ENCODE measurements around the gene AGBL4. TPM values are rescaled to one million over a fixed set of nuclear protein-coding genes. Genes with fewer than 3 reads are reported as not detected.
"Not testable (repeated sequence)": the region's sequence is repeated elsewhere in the genome, so short reads cannot be mapped to it uniquely, and the experiment has no call there.

The AGBL4 gene
- total and polyA plus RNA-seq, 2 of the 4 experiments (the other 2 are of a cell fraction) = not detected

DNA sequence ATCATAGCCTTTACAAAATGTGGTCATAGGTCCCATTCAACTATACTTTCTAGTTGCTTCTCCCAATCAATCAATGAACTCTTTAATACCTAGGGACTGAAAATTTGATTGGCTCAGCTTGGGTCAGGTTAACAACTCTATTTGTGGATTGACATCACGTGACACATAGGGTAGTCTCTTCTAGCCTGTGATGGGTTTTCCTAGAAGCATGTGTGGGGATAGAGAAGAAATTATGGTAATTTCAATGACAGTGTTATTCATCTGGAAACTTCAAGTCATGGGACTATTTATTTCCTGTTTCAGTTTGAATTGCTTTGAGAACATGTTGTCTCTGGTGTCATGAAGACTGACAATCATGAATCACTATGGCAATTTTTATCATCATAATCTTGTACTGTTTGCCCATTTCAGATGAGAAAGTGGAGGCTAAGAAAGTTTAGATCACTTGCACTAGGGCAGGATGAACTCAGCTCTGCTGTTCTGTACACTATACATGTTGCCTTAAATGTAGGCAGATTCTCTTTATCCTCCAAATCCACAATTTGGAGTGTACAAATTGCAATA lies 717.2 kb downstream of the AGBL4 start:
- no peaks in the 10 kb centered on the region for H3K27me3 ChIP-seq (ENCODE audit: control insufficient read depth, insufficient read depth, low read length)
- no peak overlapping the region for H4K8ac ChIP-seq (ENCODE audit: low read depth in 2 of 2, low read length in 2 of 2)
- no peak overlapping the region for H3K4ac ChIP-seq (ENCODE audit: low read depth, low read length)
- H4K20me1 ChIP-seq (ENCODE audit: insufficient read depth, low read length) = no peaks in the 10 kb centered on the region
- CTCF ChIA-PET = no interaction called here
- no peak overlapping the region for H2AK9ac ChIP-seq (replicated peaks; ENCODE audit: low read depth, low read length, poor library complexity)
- 0 out of 2 replicates have a peak, but pooled peaks cover under 1% of the 10 kb centered on the region for H3K9me3 ChIP-seq (ENCODE audit: control insufficient read depth, insufficient read depth, low read length)
- H2BK120ac ChIP-seq (ENCODE audit: low read depth, low read length) = no peak overlapping the region
- H3K27ac ChIP-seq (ENCODE audit: insufficient read depth, low read length) = no peak overlapping the region
- no peak overlapping the region for H3K23ac ChIP-seq (ENCODE audit: low read depth, low read length)
- in situ Hi-C loops (cut with MboI; ENCODE audit: low sequenced_read_pairs) = no loop called here
- H4K91ac ChIP-seq (ENCODE audit: insufficient read depth, low read depth, low read length) = no peak overlapping the region
- TF ChIP-seq FOS (IDR thresholded peaks at IDR 0.05; ENCODE audit: low read depth, low read length) = no peak
- no peak for TF ChIP-seq ELK1 (IDR thresholded peaks at IDR 0.05; ENCODE audit: borderline replicate concordance, low read depth, low read length)
- TF ChIP-seq RCOR1 (IDR thresholded peaks at IDR 0.05; ENCODE audit: insufficient replicate concordance, low read length) = no peak
- no peaks in the 10 kb centered on the region for H3K36me3 ChIP-seq (ENCODE audit: control insufficient read depth, insufficient read depth, low read length)
- no peak for ATAC-seq (ENCODE audit: low read depth)
- no peak overlapping the region for H3K56ac ChIP-seq (ENCODE audit: extremely low read depth, insufficient read depth, low read length)
- H3K9me1 ChIP-seq (ENCODE audit: insufficient read depth, low read length) = no peaks in the 10 kb centered on the region
- H3K18ac ChIP-seq (ENCODE audit: low read depth, low read length) = no peak overlapping the region
- WGBS, 2 experiments (ENCODE audit: extremely low coverage in 2 of 2, insufficient read length in 1 of 2) = no CpG with 5 or more reads among the region's 1 CpG
- H3K4me3 ChIP-seq (ENCODE audit: insufficient read depth, low read depth, low read length) = no peak overlapping the region
- H2AFZ ChIP-seq (replicated peaks; ENCODE audit: low read length, poor library complexity) = no peak overlapping the region
- POLR2A ChIA-PET (ENCODE audit: unreplicated experiment) = no interaction called here
- no peak overlapping the region for H3K9ac ChIP-seq (ENCODE audit: low read depth, low read length)
- no peak overlapping the region for H3K4me2 ChIP-seq (ENCODE audit: low read depth, low read length)
- H2BK5ac ChIP-seq (ENCODE audit: low read depth, low read length, poor library complexity, severe bottlenecking) = no peak overlapping the region
- no peaks in the 10 kb centered on the region for H3K4me1 ChIP-seq (ENCODE audit: control insufficient read depth, insufficient read depth, low read length)
- no peak overlapping the region for H2BK15ac ChIP-seq (ENCODE audit: low read depth, low read length)
- no TSS peak for BruUV-seq (replicated peaks)
- no peak for DNase-seq
- no peak overlapping the region for H2BK20ac ChIP-seq (ENCODE audit: low read depth, low read length)
- dilution Hi-C loops (cut with HindIII; ENCODE audit: low sequenced_read_pairs, unreplicated experiment) = no loop called here
- no peak overlapping the region for H3K14ac ChIP-seq (replicated peaks; ENCODE audit: low read depth, low read length)
- intact Hi-C loops (cut with micrococcal nuclease) = no loop called here
- no peak overlapping the region for H2AK5ac ChIP-seq (ENCODE audit: low read depth, low read length)
- no peaks in the 10 kb centered on the region for H3K79me1 ChIP-seq (ENCODE audit: low read depth in 1 of 2, low read length in 2 of 2)
- no peak overlapping the region for H4K5ac ChIP-seq (ENCODE audit: low read depth, low read length)

GRCh38 chr1:49302400-49302799 lies 721.4 kb downstream of the AGBL4 start:
- in situ Hi-C loops (cut with MboI; ENCODE audit: low sequenced_read_pairs); H3K79me1 ChIP-seq (ENCODE audit: low read depth in 1 of 2, low read length in 2 of 2); H2BK20ac ChIP-seq (ENCODE audit: low read depth, low read length); H2BK5ac ChIP-seq (ENCODE audit: low read depth, low read length, poor library complexity, severe bottlenecking); ATAC-seq (ENCODE audit: low read depth); DNase-seq; H3K9me3 ChIP-seq (ENCODE audit: control insufficient read depth, insufficient read depth, low read length); H4K91ac ChIP-seq (ENCODE audit: insufficient read depth, low read depth, low read length); H3K18ac ChIP-seq (ENCODE audit: low read depth, low read length); H2AFZ ChIP-seq (replicated peaks; ENCODE audit: low read length, poor library complexity); H3K14ac ChIP-seq (replicated peaks; ENCODE audit: low read depth, low read length); H3K27me3 ChIP-seq (ENCODE audit: control insufficient read depth, insufficient read depth, low read length); H3K56ac ChIP-seq (ENCODE audit: extremely low read depth, insufficient read depth, low read length); dilution Hi-C loops (cut with HindIII; ENCODE audit: low sequenced_read_pairs, unreplicated experiment); H3K4ac ChIP-seq (ENCODE audit: low read depth, low read length); H3K4me1 ChIP-seq (ENCODE audit: control insufficient read depth, insufficient read depth, low read length); H3K36me3 ChIP-seq (ENCODE audit: control insufficient read depth, insufficient read depth, low read length); H3K27ac ChIP-seq (ENCODE audit: insufficient read depth, low read length); H3K4me2 ChIP-seq (ENCODE audit: low read depth, low read length); CTCF ChIA-PET; H4K5ac ChIP-seq (ENCODE audit: low read depth, low read length); H3K9ac ChIP-seq (ENCODE audit: low read depth, low read length); BruUV-seq (replicated peaks); H3K23ac ChIP-seq (ENCODE audit: low read depth, low read length); H3K4me3 ChIP-seq (ENCODE audit: insufficient read depth, low read depth, low read length); H3K9me1 ChIP-seq (ENCODE audit: insufficient read depth, low read length); H4K8ac ChIP-seq (ENCODE audit: low read depth in 2 of 2, low read length in 2 of 2); H4K20me1 ChIP-seq (ENCODE audit: insufficient read depth, low read length); H2AK5ac ChIP-seq (ENCODE audit: low read depth, low read length); intact Hi-C loops (cut with micrococcal nuclease); H2AK9ac ChIP-seq (replicated peaks; ENCODE audit: low read depth, low read length, poor library complexity); POLR2A ChIA-PET (ENCODE audit: unreplicated experiment); H2BK120ac ChIP-seq (ENCODE audit: low read depth, low read length); H2BK15ac ChIP-seq (ENCODE audit: low read depth, low read length): not testable (repeated sequence)
- WGBS, 2 experiments (ENCODE audit: extremely low coverage in 2 of 2, insufficient read length in 1 of 2) = no CpG with 5 or more reads among the region's 2 CpGs
